IMR-90 (cell line): ENCODE results near the gene RETREG1. TPM values are rescaled to one million over a fixed set of nuclear protein-coding genes. Genes with fewer than 3 reads are reported as not detected.

Experiments
- ATAC-seq: fragments of 200-7000 bp; cut with Tn5 transposase; 2 replicates; pipeline ENCODE4 v1.9.1; 2020; ENCODE audit warnings: low read depth, mild to moderate bottlenecking, moderate library complexity
- BruUV-seq: library from RNA; stranded (reverse); fragments of 400-500 nt; replicated peaks from 2 replicates; lab custom pipeline; 2021; lab: Mats Ljungman, UMichigan
- CTCF ChIA-PET: fragments of 300-600 bp; formaldehyde crosslinking; extraction: SDS; loops from one replicate; lab custom pipeline; 2021; ENCODE audit warnings: antibody characterized with exemption; lab: Yijun Ruan, JAX
- POLR2A ChIA-PET: fragments of 300-600 bp; sonication (Branson Sonifier 250); formaldehyde crosslinking; loops from one replicate; lab custom pipeline; 2022; ENCODE audit warnings: antibody characterized with exemption; ENCODE audit not compliant: unreplicated experiment; lab: Charles Lee
- DNase-seq: peaks from one replicate; pipeline ENCODE4 v3.0.0; 2013
- H2AFZ ChIP-seq: replicated peaks from 2 replicates; pipeline ENCODE3; 2013; ENCODE audit warnings: low read length, mild to moderate bottlenecking; ENCODE audit not compliant: poor library complexity
- H2AK5ac ChIP-seq: 2 replicates; pipeline ENCODE4 v1.6.1; 2013; ENCODE audit warnings: low read depth, low read length, inconsistent platforms
- H2AK9ac ChIP-seq: replicated peaks from 2 replicates; pipeline ENCODE3; 2013; ENCODE audit warnings: mild to moderate bottlenecking, low read depth, low read length, moderate library complexity; ENCODE audit not compliant: poor library complexity
- H2BK120ac ChIP-seq: 2 replicates; pipeline ENCODE4 v1.6.1; 2013; ENCODE audit warnings: low read depth, low read length, inconsistent platforms
- H2BK15ac ChIP-seq: 3 replicates; pipeline ENCODE4 v1.6.1; 2013; ENCODE audit warnings: low read depth, low read length, inconsistent platforms
- H2BK20ac ChIP-seq: 2 replicates; pipeline ENCODE4 v1.6.1; 2013; ENCODE audit warnings: low read depth, mild to moderate bottlenecking, inconsistent platforms, low read length, moderate library complexity
- H2BK5ac ChIP-seq: 2 replicates; pipeline ENCODE4 v1.6.1; 2013; ENCODE audit warnings: mild to moderate bottlenecking, low read depth, low read length, inconsistent platforms; ENCODE audit not compliant: poor library complexity, severe bottlenecking
- H3K14ac ChIP-seq: replicated peaks from 2 replicates; pipeline ENCODE4 v1.6.1; 2013; ENCODE audit warnings: low read depth, low read length, inconsistent platforms
- H3K18ac ChIP-seq: 2 replicates; pipeline ENCODE4 v1.6.1; 2013; ENCODE audit warnings: low read depth, low read length, control low read depth
- H3K23ac ChIP-seq: 2 replicates; pipeline ENCODE4 v1.6.1; 2013; ENCODE audit warnings: low read depth, low read length, inconsistent platforms
- H3K27ac ChIP-seq: 2 replicates; pipeline ENCODE4 v1.5.1; 2013; ENCODE audit warnings: mild to moderate bottlenecking, control low read depth, low read length; ENCODE audit not compliant: insufficient read depth
- H3K27me3 ChIP-seq: 2 replicates; pipeline ENCODE4 v1.6.1; 2013; ENCODE audit warnings: low read length; ENCODE audit not compliant: control insufficient read depth, insufficient read depth
- H3K36me3 ChIP-seq: 2 replicates; pipeline ENCODE4 v1.6.1; 2013; ENCODE audit warnings: low read length, mixed read lengths; ENCODE audit not compliant: control insufficient read depth, insufficient read depth
- H3K4ac ChIP-seq: 2 replicates; pipeline ENCODE4 v1.6.1; 2013; ENCODE audit warnings: low read depth, low read length, inconsistent platforms
- H3K4me1 ChIP-seq: 2 replicates; pipeline ENCODE4 v1.6.1; 2013; ENCODE audit warnings: low read length, mixed read lengths; ENCODE audit not compliant: control insufficient read depth, insufficient read depth
- H3K4me2 ChIP-seq: 2 replicates; pipeline ENCODE4 v1.6.1; 2013; ENCODE audit warnings: low read depth, mild to moderate bottlenecking, control low read depth, low read length, moderate library complexity
- H3K4me3 ChIP-seq: 2 replicates; pipeline ENCODE4 v1.5.1; 2013; ENCODE audit warnings: low read depth, mild to moderate bottlenecking, control low read depth, low read length, moderate library complexity; ENCODE audit not compliant: insufficient read depth
- H3K56ac ChIP-seq: 2 replicates; pipeline ENCODE4 v1.6.1; 2013; ENCODE audit warnings: low read length, inconsistent platforms; ENCODE audit not compliant: insufficient read depth; ENCODE audit errors: extremely low read depth
- H3K79me1 ChIP-seq, 2 experiments: 2 replicates each; pipeline ENCODE4 v1.6.1; 2013; ENCODE audit warnings: low read length in 2 of 2, inconsistent platforms in 1 of 2, low read depth in 1 of 2
- H3K9ac ChIP-seq: 2 replicates; pipeline ENCODE4 v1.6.1; 2013; ENCODE audit warnings: low read depth, low read length, control low read depth
- H3K9me1 ChIP-seq: 2 replicates; pipeline ENCODE4 v1.6.1; 2013; ENCODE audit warnings: low read length, inconsistent platforms; ENCODE audit not compliant: insufficient read depth
- H3K9me3 ChIP-seq: 2 replicates; pipeline ENCODE4 v1.6.1; 2013; ENCODE audit warnings: low read length; ENCODE audit not compliant: control insufficient read depth, insufficient read depth
- H4K20me1 ChIP-seq: 2 replicates; pipeline ENCODE4 v1.6.1; 2013; ENCODE audit warnings: low read length, inconsistent platforms; ENCODE audit not compliant: insufficient read depth
- H4K5ac ChIP-seq: 2 replicates; pipeline ENCODE4 v1.6.1; 2013; ENCODE audit warnings: mild to moderate bottlenecking, low read depth, low read length, control low read depth
- H4K8ac ChIP-seq, 2 experiments: 2 replicates each; pipeline ENCODE4 v1.6.1; 2013; ENCODE audit warnings: low read depth in 2 of 2, low read length in 2 of 2, control low read depth in 1 of 2, inconsistent platforms in 1 of 2
- H4K91ac ChIP-seq: 2 replicates; pipeline ENCODE4 v1.6.1; 2013; ENCODE audit warnings: low read depth, low read length, inconsistent platforms; ENCODE audit not compliant: insufficient read depth
- BHLHE40 ChIP-seq: fragments of 150-350 bp; IDR thresholded peaks from 2 replicates; pipeline ENCODE4 v1.6.1; 2016; ENCODE audit warnings: mild to moderate bottlenecking, low read depth, low read length
- CEBPB ChIP-seq: IDR thresholded peaks from 2 replicates; pipeline ENCODE4 v1.6.1; 2012; ENCODE audit warnings: low read depth, low read length, improper control_type of control experiment
- CHD1 ChIP-seq: IDR thresholded peaks from 2 replicates; pipeline ENCODE4 v1.6.1; 2012; ENCODE audit warnings: low read depth, low read length, improper control_type of control experiment
- CTCF ChIP-seq: conservative IDR thresholded peaks from 2 replicates; pipeline ENCODE4 v1.5.1; 2012; ENCODE audit warnings: mild to moderate bottlenecking, low read depth, low read length, improper control_type of control experiment
- ELK1 ChIP-seq: fragments of 150-350 bp; IDR thresholded peaks from 2 replicates; pipeline ENCODE4 v1.6.1; 2016; ENCODE audit warnings: low read depth, mild to moderate bottlenecking, low read length, moderate library complexity, borderline replicate concordance
- FOS ChIP-seq: fragments of 150-350 bp; IDR thresholded peaks from 2 replicates; pipeline ENCODE4 v1.6.1; 2016; ENCODE audit warnings: low read depth, low read length
- MAFK ChIP-seq: IDR thresholded peaks from 2 replicates; pipeline ENCODE4 v1.6.1; 2012; ENCODE audit warnings: low read depth, low read length, improper control_type of control experiment
- MAZ ChIP-seq: IDR thresholded peaks from 2 replicates; pipeline ENCODE4 v1.6.1; 2012; ENCODE audit warnings: low read depth, mild to moderate bottlenecking, low read length, improper control_type of control experiment, moderate library complexity, borderline replicate concordance
- MXI1 ChIP-seq: IDR thresholded peaks from 2 replicates; pipeline ENCODE4 v1.6.1; 2012; ENCODE audit warnings: low read depth, mild to moderate bottlenecking, low read length, moderate library complexity, borderline replicate concordance
- NFE2L2 ChIP-seq: fragments of 150-350 bp; IDR thresholded peaks from 2 replicates; pipeline ENCODE4 v1.6.1; 2016; ENCODE audit warnings: low read depth, mild to moderate bottlenecking, low read length
- POLR2A ChIP-seq: IDR thresholded peaks from 2 replicates; pipeline ENCODE4 v1.6.1; 2012; ENCODE audit warnings: mild to moderate bottlenecking, low read depth, low read length
- RAD21 ChIP-seq: IDR thresholded peaks from 2 replicates; pipeline ENCODE4 v1.6.1; 2012; ENCODE audit warnings: low read length, improper control_type of control experiment
- RCOR1 ChIP-seq: IDR thresholded peaks from 2 replicates; pipeline ENCODE4 v1.6.1; 2012; ENCODE audit warnings: mild to moderate bottlenecking, low read length, improper control_type of control experiment; ENCODE audit not compliant: insufficient replicate concordance
- RFX5 ChIP-seq: IDR thresholded peaks from 2 replicates; pipeline ENCODE4 v1.8.0; 2012; ENCODE audit warnings: low read depth, mild to moderate bottlenecking, low read length, moderate library complexity
- SMC3 ChIP-seq: fragments of 150-350 bp; IDR thresholded peaks from 2 replicates; pipeline ENCODE4 v1.6.1; 2016; ENCODE audit warnings: low read depth, mild to moderate bottlenecking, antibody characterized with exemption, low read length, moderate library complexity
- USF2 ChIP-seq: fragments of 150-350 bp; IDR thresholded peaks from 2 replicates; pipeline ENCODE4 v1.6.1; 2017; ENCODE audit warnings: mild to moderate bottlenecking, antibody characterized with exemption, low read length, low read depth
- WGBS, 2 experiments: methylation state at CpG; one replicate each; pipeline versions ENCODE4 v1.1.5 to v1.1.7; 2013; ENCODE audit warnings: missing lambda C conversion rate in 2 of 2; ENCODE audit not compliant: insufficient read length in 1 of 2; ENCODE audit errors: extremely low coverage in 2 of 2; 5-methylcytosine and 5-hydroxymethylcytosine counted together
- dilution Hi-C: fragments of 300-500 bp; cut with HindIII; formaldehyde crosslinking; loops from one replicate; pipeline ENCODE4 v1.14.3; 2018; ENCODE audit warnings: low sequenced_read_pairs; ENCODE audit not compliant: unreplicated experiment
- in situ Hi-C: fragments of 300-500 bp; cut with MboI; formaldehyde crosslinking; loops from 3 replicates; pipeline ENCODE4 v1.14.3; 2019; ENCODE audit warnings: low sequenced_read_pairs, inconsistent platforms, mixed read lengths
- intact Hi-C: fragments of 100-400 bp; cut with micrococcal nuclease; formaldehyde crosslinking; loops from 2 replicates; pipeline ENCODE4 v1.10.0; 2022
- polyA plus RNA-seq, 3 experiments: library from polyadenylated mRNA; depleted of rRNA; stranded (reverse); fragments of >200 nt; gene quantifications; 2 replicates each; pipeline ENCODE4 v1.2.3, GENCODE V29; 2012; ENCODE audit warnings: low replicate concordance in 1 of 3
- total RNA-seq: library from RNA; depleted of rRNA; stranded (reverse); fragments of >200 nt; gene quantifications from 2 replicates; pipeline ENCODE4 v1.2.3, GENCODE V29; 2012

RETREG1 gene
- total and polyA plus RNA-seq, 2 of the 4 experiments (the other 2 are of a cell fraction) = not detected

- H2AK9ac ChIP-seq = no peak overlapping the region
- no peak overlapping the region for H2BK5ac ChIP-seq
- H4K5ac ChIP-seq = no peak overlapping the region
- ChIA-PET POLR2A (no interaction called here), CTCF (no interaction called here)
- WGBS, 2 experiments = 80% methylated on average over 1 of the region's 6 CpGs; no CpG with 5 or more reads in 1 of the 2 experiments
- H3K9me1 ChIP-seq = no peaks in the 10 kb centered on the region
- H3K4me1 ChIP-seq = no peaks in the 10 kb centered on the region; the same call in 1 of the 2 replicates
- no peak overlapping the region for H3K14ac ChIP-seq
- H3K18ac ChIP-seq = no peak overlapping the region
- no peak overlapping the region for H2BK20ac ChIP-seq
- no peak for DNase-seq
- no peaks in the 10 kb centered on the region for H3K79me1 ChIP-seq
- no peak overlapping the region for H2AK5ac ChIP-seq
- H2BK15ac ChIP-seq = no peak overlapping the region
- no peak for ATAC-seq
- H3K27ac ChIP-seq = no peak overlapping the region
- no peak overlapping the region for H3K4me3 ChIP-seq
- H4K20me1 ChIP-seq = no peaks in the 10 kb centered on the region
- peaks cover 28% of the 10 kb centered on the region for H3K27me3 ChIP-seq
- BruUV-seq = no TSS peak
- no peaks in the 10 kb centered on the region for H3K36me3 ChIP-seq
- in situ Hi-C loops = no loop called here
- H3K9me3 ChIP-seq = no peaks in the 10 kb centered on the region
- no peak overlapping the region for H4K91ac ChIP-seq
- TF ChIP-seq POLR2A (no peak), CHD1 (no peak), MAFK (no peak), FOS (no peak), BHLHE40 (no peak), RAD21 (no peak), RFX5 (no peak), ELK1 (no peak), USF2 (no peak), CTCF (no peak), RCOR1 (no peak), SMC3 (no peak), NFE2L2 (no peak), MAZ (no peak), CEBPB (no peak), MXI1 (no peak)
- no peak overlapping the region for H3K23ac ChIP-seq
- no peak overlapping the region for H4K8ac ChIP-seq
- no peak overlapping the region for H3K4me2 ChIP-seq
- intact Hi-C loops = no loop called here
- no peak overlapping the region for H3K9ac ChIP-seq
- dilution Hi-C loops = no loop called here
- no peak overlapping the region for H3K56ac ChIP-seq
- no peak overlapping the region for H2AFZ ChIP-seq
- H2BK120ac ChIP-seq = no peak overlapping the region
- no peak overlapping the region for H3K4ac ChIP-seq
These were observed 20.8 kb downstream of the RETREG1 start for GRCh38 chr5:16595881-16596580.
